Pulmonary artery endothelial cell (primary cell): ENCODE results near the gene BUB1B. TPM values are rescaled to one million over a fixed set of nuclear protein-coding genes. Genes with fewer than 3 reads are reported as not detected.
A peak's percentile ranks its signal among the peaks of the same experiment; 100 is the strongest.
"Not testable (repeated sequence)": the region's sequence is repeated elsewhere in the genome, so short reads cannot be mapped to it uniquely, and the experiment has no call there.

Source experiments
- DNase-seq: peaks from one replicate; pipeline ENCODE4 v3.0.0-alpha.2; 2011; ENCODE audit warnings: low read depth, low spot score
- total RNA-seq: library from RNA; depleted of rRNA; stranded (reverse); fragments of >200 nt; gene quantifications from 2 replicates; pipeline ENCODE4 v1.2.3, GENCODE V29; 2014

The BUB1B gene
- 26.8 and 51.2 TPM in 2 replicates for total RNA-seq

DNA sequence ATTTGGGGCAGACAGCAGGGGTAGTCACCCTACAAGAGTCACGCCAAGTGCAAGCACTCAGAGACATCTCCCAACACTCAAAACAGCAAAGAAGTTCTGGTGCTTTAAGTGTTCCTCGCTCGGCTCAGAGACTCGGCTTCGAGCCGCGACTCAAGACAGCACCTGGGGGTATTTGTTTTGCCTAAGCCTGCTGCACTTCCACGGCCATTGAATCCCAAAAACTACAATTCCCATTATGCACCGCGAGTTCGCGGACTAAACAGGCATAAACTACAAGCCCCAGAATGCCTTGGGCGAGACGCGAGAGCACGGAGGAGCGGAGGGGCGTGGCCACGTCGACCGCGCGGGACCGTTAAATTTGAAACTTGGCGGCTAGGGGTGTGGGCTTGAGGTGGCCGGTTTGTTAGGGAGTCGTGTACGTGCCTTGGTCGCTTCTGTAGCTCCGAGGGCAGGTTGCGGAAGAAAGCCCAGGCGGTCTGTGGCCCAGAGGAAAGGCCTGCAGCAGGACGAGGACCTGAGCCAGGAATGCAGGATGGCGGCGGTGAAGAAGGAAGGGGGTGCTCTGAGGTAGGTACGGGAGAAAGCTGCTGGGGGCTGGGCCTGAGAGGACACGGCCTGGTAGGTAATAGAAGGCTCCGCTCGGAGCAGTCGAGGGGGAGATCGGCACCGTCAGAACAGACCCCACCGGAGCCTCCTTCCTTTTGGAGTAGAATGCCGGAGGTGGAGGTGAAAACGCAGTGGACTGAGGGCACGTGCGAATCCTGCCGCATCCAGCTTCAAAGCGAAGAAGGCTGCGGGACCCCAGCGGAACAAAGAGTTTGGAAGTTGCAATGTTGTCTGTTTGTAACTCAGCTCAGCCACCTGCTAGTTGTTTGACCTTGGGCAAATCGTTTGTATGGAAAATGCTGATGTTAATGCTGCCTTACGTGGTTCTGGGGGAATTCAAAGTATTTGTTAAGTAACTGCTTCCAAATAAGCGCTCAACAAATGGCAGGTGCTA is at the start of gene BUB1B:
BUB1B (plus strand) TSS at position 381 of the 1,000 bp plus-strand sequence; CDS start at position 533, 152 bp downstream.
- peak; percentile 60 for DNase-seq

GRCh38 chr15:40111888-40112287 is 49.0 kb upstream of the BUB1B start:
- no peak for DNase-seq

- DNase-seq, result no peak
These were observed 48.1 kb upstream of the BUB1B start for GRCh38 chr15:40112789-40113188.

DNA sequence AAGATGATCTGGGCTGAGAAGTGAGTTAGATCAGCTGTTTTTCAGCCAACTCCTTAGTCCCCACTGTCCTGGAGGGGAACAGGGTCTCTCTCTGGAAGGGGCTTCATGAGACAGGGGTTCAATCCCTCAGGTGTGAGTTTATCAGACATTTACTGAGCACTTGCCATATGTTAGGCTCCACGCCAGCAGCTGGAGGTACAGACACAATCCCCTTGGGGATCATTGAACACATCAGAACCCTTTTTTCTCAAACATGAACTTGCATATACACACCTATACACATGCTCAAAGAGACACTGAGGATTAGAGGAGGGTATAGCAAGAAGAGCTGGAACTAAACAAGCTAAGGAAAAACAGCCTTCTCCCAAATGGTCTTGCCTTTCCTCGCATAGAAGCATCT is 46.7 kb upstream of the BUB1B start:
- DNase-seq, result no peak

DNA sequence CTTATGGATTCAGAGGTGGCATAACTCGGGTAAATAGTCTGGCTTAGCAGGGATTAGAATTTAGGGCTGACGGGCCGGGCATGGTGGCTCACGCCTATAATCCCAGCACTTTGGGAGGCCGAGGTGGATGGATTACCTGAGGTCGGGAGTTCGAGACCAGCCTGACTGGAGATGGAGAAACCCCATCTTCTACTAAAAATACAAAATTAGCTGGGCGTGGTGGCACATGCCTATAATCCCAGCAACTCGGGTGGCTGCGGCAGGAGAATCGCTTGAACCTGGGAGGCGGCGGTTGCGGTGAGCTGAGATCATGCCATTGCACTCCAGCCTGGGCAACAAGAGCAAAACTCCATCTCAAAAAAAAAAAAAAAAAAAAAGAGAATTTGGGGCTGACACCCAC is 45.8 kb upstream of the BUB1B start:
- not testable (repeated sequence) for DNase-seq

DNA sequence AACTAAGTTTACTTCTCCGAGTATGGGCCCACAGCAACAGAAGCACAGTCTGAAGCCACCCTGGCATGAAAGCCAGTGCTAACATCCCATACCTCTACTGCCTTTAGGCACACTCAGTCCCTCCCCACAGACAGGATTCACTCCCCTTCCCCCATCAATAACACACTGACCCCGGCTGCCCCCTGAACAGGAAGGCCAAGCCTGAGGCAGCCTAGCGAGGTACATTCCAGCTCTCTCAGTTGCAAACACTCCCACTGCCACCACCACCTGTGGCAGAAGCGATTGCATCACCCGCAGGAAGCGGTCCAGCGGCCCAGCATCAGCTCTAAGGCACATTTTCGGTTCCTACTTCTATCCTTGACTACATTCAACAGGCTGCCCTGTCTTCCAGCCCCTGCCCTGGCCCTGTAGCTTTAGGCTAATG is 45.2 kb upstream of the BUB1B start:
- DNase-seq, result no peak

DNA sequence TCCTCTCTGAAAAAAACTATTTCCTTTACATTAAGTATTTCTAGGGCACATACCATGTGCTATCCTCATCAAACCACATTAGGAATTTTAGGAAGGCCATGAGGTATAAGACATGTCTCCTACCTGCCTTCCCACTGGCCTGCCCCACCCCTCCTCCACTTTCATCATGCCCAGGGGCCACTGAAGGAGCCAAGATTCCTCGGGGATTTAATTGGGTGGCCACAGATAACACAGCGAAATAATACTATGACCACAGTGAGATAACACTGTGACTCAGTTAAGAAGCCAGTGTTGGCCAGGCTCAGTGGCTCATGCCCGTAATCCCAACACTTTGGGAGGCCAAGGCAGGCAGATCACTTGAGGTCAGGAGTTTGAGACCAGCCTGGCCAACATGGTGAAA is 42.4 kb upstream of the BUB1B start:
- DNase-seq, result no peak

- DNase-seq, result no peak
These were observed 38.8 kb upstream of the BUB1B start for GRCh38 chr15:40121911-40122638.

DNA sequence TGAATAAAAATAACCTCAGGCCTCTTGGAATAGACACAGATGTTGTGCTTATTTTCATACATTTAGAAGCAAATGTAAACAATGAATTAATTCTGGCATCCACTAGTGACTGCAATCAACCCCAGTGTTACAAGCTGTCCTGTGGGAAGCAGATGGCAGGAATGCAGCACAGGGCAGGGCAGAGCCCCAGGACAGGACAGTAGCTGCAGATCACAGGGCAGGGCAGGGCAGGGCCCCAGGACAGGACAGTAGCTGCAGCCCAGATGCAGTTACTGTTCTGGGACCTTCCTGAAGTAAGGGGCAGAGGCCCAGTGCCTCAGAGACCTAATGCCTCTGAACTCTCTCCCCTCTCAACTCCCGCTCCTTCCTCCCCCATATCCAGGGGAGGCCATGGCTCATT is 37.9 kb upstream of the BUB1B start:
- DNase-seq, result not testable (repeated sequence)

- not testable (repeated sequence) for DNase-seq
These were observed 37.0 kb upstream of the BUB1B start for GRCh38 chr15:40123863-40124262.

DNA sequence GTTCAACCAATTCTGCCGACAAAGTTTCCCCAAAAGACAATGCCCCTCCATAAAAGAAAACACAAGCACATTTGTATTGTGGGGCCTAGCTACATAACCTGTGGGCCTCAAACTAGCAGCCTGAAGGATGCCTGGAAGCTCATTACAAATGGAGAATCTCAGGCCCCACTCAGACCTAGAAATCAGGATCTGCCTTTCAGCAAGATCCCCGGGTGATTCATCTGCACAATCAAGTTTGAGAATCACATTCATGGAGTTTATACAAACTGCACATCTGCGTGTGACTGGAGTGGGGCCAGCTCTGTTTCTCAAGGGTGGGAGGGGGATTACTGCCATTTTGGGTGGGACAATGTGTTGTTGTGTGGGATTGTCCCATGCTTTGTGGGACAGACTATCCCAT is 36.5 kb upstream of the BUB1B start:
- DNase-seq, result not testable (repeated sequence)

DNA sequence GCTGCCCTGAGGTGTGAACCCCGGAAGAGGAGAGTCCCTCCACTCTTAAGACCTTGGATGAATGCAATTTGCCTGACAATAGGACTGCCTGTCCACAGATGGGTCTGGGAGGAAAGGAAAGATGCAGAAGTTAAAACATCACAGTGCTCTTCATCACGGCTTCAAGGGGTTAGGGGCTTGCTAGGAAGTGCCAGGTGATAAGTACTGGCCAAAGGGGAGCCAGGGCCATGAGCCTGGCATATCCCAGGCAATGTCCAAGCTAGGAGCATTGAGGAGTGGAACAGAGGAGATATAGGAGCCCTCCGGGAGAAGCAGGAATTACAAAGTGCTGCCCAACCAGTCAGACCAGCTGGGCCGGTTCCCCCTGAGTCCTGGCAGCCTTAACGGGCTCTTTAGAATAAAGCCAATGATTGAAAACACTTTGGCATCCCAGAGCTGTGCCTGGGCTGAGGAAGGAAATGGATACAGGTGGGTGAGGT is 36.0 kb upstream of the BUB1B start:
- DNase-seq, result not testable (repeated sequence)

GRCh38 chr15:40125950-40126349 is 34.9 kb upstream of the BUB1B start:
- DNase-seq, result no peak

DNA sequence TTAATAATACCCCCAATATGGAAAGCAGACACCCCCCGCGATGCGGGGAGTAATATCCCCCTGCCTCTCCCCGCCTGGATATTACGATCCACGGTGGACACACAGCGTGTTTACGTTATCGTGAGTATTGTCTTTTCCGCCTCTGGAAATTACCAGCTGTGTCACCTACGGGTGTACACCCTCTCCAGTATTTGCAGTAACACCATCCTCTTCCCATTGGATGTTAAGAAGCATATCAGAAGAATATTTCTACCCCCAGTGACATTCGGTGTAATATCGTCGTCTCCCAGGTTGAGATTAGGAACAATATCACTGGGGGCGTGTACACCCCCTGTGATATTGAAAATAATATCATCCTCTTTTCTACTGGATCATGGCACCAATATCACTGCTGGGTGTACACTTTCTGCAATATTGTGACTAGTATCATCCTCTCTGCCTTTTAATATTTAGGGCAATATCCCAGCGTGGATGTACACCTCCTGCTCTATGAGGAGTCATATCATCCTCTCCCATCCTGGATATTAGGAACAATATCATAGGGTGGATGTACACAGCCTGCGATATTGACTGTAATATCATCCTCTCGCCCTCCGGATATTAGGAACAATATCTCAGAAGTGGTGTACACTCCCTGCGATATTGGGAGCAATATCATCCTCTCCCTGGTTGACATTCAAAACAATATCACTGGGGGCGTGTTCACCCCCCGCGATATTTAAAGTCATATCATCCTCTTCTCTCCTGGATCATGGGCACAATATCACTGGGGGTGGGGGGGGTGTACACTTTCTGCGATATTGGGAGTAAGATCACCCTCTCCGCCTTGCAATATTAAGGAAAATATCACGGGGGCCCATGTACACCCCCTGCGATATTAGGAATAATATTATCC is 31.9 kb upstream of the BUB1B start:
- DNase-seq, result no peak

DNA sequence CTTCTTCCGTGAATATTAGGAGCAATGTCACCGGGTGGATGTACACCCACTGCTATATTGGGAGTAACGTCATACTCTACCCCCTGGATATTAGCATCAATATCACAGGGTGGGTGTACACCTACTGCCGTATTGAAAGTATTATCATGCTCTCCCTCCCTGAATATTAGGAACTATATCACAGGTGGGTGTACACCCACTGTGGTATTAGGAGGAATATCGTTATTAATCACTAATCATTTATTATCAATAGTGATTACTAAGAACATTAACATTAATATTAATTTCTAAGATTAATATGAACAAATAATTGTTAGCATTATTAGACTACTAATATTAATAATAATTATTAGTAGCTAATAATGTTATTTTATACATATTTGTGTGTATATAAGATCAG is 30.8 kb upstream of the BUB1B start:
- no peak for DNase-seq

DNA sequence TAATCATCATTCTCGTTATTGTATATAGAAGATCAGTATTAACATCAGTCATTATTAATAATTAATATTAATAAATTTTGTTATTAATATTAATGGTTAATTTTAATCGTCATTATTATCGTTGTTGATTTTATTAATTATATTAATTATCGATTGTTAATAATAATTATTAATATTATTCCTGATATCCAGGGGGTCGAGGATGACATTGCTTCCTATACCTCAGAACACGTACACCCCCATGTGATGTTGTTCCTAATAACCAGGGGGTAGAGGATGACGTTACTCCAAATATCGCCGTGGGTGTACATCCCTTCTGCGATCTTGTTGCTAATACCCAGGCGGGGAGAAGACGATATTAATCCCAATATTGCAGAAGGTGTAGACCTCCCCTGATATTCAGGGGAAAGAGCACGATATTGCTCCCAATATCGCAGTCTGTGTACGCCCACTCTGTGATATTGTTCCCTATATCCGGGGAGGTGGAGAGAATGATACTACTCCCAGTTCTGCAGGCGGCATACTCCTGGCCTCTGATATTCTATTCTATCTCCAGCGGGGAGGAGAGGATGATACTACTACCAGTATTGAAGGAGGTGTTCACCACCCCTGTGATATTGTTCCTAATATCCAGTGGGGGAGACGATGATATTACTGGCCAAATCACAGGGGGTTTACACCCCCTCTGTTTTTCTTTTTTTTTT is 29.9 kb upstream of the BUB1B start:
- no peak for DNase-seq

DNA sequence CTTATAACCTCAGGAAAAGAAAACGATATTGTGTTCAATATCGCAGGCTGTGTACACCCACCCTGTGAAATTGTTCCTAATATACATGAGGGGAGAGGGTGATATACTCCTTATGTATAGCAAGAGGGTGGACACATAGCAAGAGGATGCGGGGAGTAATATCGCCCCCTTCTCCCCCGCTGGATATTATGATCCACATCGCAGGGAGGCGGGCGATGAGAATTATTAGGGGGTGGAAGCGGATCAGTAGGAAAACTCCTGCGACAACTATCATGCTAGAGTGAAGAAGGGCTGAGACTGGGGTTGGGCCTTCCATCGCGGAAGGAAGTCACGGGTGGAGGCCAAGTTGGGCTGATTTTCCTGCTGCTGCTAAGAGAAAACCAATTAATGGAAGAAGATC is 27.3 kb upstream of the BUB1B start:
- no peak for DNase-seq

- DNase-seq, result no peak
These were observed 26.0 kb upstream of the BUB1B start for GRCh38 chr15:40134885-40135284.

- not testable (repeated sequence) for DNase-seq
These were observed 24.9 kb upstream of the BUB1B start for GRCh38 chr15:40135846-40136450.
